Measurements from ENCODE around the gene CD226. TPM values are rescaled to one million over a fixed set of nuclear protein-coding genes. Genes with fewer than 3 reads are reported as not detected.
A peak's percentile ranks its signal among the peaks of the same experiment; 100 is the strongest.
"Not testable (repeated sequence)": the region's sequence is repeated elsewhere in the genome, so short reads cannot be mapped to it uniquely, and the experiment has no call there.

The CD226 gene
- polyA plus RNA-seq, 6 donors from 2014 or later, result 0.11 to 1.1 (median 0.75) TPM

DNA sequence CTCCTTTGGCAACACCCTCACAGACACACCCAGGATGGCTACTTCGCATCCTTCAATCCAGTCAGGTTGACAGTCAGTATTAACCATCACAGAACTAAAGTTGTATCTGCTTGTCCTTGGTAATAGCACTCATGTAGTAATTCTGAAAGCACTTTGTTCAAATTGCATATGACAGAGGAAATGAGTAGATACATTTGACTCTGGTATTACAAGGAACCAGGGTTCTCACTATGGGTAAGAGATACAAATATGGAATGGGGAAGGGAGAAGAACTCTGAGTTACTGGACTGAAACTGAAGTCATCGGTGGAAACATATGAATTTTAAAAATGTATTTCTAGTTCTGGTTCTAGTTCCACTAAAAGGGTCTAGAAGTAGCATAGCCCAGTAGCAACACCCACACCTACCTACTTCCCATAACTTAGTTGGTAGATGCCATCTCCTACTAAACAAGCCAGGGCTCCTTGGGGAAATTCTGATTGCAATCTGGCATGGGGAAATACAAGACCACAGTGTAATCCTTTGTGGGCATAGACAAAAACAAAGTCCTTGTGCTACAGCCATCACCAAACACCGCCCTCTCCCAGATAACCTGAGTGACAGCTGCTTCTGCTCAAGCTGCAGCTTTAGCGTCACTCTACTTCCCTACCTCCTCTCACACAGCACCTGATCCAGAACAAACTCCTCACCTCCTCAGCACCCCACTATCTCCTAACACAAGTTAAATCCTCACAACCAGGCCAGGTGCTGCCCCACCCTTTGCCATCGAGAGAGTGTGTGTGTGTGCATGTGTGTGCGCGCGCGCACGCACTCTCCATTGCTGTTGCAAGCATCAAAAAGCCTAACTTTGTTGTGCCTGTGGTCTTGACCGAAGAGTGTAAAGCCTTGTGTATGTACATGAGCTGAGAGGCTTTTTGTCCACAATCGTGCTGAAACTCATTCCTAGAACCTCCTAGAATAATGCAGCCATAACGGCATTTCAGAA, 31.4 kb upstream of the CD226 start:
- Mint-ChIP-seq H3K27me3 (no peaks in the 10 kb centered on the region), H3K9me3 (peaks cover 6 to 19% (median 8%) of the 10 kb centered on the region in 7 donors), H3K36me3 (peaks cover 0 to 24% of the 10 kb centered on the region in 2 donors), H3K27ac (peak overlapping the region in 1 of 6 donors; percentile 83), H3K4me3 (peak overlapping the region in 1 of 8 donors; percentile 62), H3K4me1 (peaks cover 4 to 5% (median 5%) of the 10 kb centered on the region in 3 donors)
- no peak for ATAC-seq (ENCODE audit: low read depth in 2 of 2)
- DNase-seq, result no peak

DNA sequence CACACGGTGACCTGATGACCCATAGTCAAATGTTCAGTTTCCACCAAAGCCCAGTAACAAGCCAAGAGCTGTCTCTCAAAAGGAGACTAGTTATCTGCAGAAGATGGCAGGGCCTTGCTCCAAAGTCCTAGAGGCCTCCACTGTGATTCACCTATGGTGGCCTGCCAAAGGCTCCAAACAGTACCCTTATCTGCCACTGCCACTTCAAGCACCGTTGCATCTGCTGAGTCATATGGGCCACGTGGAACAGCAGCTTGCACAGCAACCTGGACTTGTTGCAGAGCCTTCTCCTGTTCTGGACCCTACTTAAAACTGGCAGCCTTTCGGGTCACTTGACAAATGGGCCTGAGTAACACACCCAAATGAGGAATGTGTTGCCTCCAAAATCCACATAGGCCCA, 27.6 kb upstream of the CD226 start:
- Mint-ChIP-seq H3K9me3 (peaks cover 7 to 27% (median 22%) of the 10 kb centered on the region in 7 donors), H3K36me3 (peaks cover 5 to 22% of the 10 kb centered on the region in 2 donors)
- ATAC-seq (ENCODE audit: low read depth in 2 of 2); DNase-seq; H3K27me3 Mint-ChIP-seq; H3K27ac Mint-ChIP-seq; H3K4me3 Mint-ChIP-seq; H3K4me1 Mint-ChIP-seq: not testable (repeated sequence)

DNA sequence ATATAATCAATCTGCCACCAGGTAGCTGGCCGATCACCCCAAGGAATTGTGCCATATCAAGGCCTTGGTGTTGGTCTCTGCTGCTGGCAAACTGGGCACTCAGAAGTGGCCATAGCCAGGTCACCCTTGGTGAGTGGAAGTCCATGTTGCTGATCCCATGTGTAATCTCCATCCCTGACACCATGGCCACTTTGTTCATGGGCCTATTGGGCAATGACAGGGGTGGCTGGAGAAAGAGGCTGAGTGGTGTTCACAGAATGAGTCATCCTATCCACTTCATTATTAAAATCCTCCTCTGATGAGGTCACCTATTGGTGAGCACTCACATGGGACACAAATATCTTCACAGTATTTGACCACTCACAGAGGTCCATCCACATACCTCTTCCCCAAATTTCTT, 26.7 kb upstream of the CD226 start:
- Mint-ChIP-seq H3K27ac (no peak overlapping the region), H3K36me3 (peaks cover 5 to 17% of the 10 kb centered on the region in 2 donors), H3K9me3 (peaks cover 6 to 27% (median 23%) of the 10 kb centered on the region in 7 donors), H3K4me3 (no peak overlapping the region), H3K27me3 (no peaks in the 10 kb centered on the region), H3K4me1 (peaks cover 9 to 11% (median 11%) of the 10 kb centered on the region in 3 donors)
- ATAC-seq (ENCODE audit: low read depth in 2 of 2), result no peak
- no peak for DNase-seq

GRCh38 chr18:69969491-69969890, 21.8 kb upstream of the CD226 start:
- H3K36me3 Mint-ChIP-seq, result peaks cover 0 to 5% of the 10 kb centered on the region in 2 donors
- H3K4me1 Mint-ChIP-seq, result peaks cover 8 to 14% (median 13%) of the 10 kb centered on the region in 3 donors
- DNase-seq, result peak; percentile 2
- H3K27ac Mint-ChIP-seq, result no peak overlapping the region
- H3K9me3 Mint-ChIP-seq, result peaks cover 0 to 19% (median 10%) of the 10 kb centered on the region in 7 donors
- no peak for ATAC-seq (ENCODE audit: low read depth in 2 of 2)
- H3K4me3 Mint-ChIP-seq, result no peak overlapping the region
- no peaks in the 10 kb centered on the region for H3K27me3 Mint-ChIP-seq

- H3K4me1 Mint-ChIP-seq, result peaks cover 8 to 14% (median 13%) of the 10 kb centered on the region in 3 donors
- no peak overlapping the region for H3K4me3 Mint-ChIP-seq
- H3K36me3 Mint-ChIP-seq, result peaks cover 4 to 5% of the 10 kb centered on the region in 2 donors
- no peak for DNase-seq
- no peaks in the 10 kb centered on the region for H3K27me3 Mint-ChIP-seq
- H3K9me3 Mint-ChIP-seq, result peaks cover 3 to 15% (median 10%) of the 10 kb centered on the region in 7 donors
- ATAC-seq (ENCODE audit: low read depth in 2 of 2), result no peak
- no peak overlapping the region for H3K27ac Mint-ChIP-seq
Observed at GRCh38 chr18:69968039-69968438, 20.4 kb upstream of the CD226 start.

DNA sequence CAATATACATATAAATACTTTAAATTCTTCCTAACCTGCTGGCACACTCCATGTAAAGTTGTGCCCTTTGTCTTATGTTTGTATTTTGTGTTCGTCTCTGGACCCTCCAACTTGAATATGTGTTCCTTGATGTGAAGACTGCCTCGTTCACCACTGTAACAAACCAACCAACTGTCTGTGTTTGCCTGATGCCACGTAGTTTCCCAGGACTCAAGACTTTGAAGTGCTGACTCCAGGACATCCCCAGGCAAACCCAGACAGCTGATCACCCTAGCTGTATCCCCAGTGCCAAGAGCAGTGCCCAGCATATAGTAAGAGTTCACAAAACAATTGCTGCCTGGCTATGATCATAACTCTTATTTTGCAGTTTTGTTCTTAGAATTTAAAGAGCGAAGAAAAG, 15.5 kb upstream of the CD226 start:
- Mint-ChIP-seq H3K27ac (peak overlapping the region in 1 of 6 donors; percentile 12), H3K27me3 (no peaks in the 10 kb centered on the region), H3K36me3 (peaks cover 0 to 7% of the 10 kb centered on the region in 2 donors), H3K4me3 (no peak overlapping the region), H3K4me1 (peaks cover 0 to 5% (median 2%) of the 10 kb centered on the region in 3 donors), H3K9me3 (peaks cover 0 to 4% (median 1%) of the 10 kb centered on the region in 7 donors)
- ATAC-seq (ENCODE audit: low read depth in 2 of 2) (no peak), DNase-seq (no peak)

DNA sequence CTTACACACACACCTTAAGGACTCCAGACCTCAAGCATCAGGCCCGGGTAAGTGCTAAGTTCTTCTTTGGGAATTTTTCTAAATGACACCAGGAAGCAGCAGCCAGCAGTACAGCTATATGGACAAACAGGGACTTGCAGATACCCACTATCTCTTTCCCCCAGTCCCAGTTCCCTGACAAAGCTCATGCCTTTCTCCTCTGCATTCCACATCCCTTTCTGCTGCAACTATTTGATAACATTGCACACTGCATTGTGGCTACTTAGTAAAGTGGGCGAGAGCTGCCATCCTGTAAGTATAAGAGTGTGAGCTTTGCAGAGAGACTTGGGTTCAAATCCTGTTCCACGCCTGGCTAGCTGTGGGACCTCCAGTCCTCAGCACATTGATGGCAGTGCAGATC, 14.0 kb upstream of the CD226 start:
- H3K36me3 Mint-ChIP-seq, result peaks cover 0 to 7% of the 10 kb centered on the region in 2 donors
- H3K4me1 Mint-ChIP-seq, result peaks cover 0 to 5% (median 2%) of the 10 kb centered on the region in 3 donors
- H3K27me3 Mint-ChIP-seq, result no peaks in the 10 kb centered on the region
- peaks cover 0 to 4% (median 1%) of the 10 kb centered on the region in 7 donors for H3K9me3 Mint-ChIP-seq
- no peak overlapping the region for H3K4me3 Mint-ChIP-seq
- no peak overlapping the region for H3K27ac Mint-ChIP-seq
- ATAC-seq (ENCODE audit: low read depth in 2 of 2) (no peak), DNase-seq (no peak)

GRCh38 chr18:69958422-69958821, 10.7 kb upstream of the CD226 start:
- Mint-ChIP-seq H3K4me1 (peaks cover 0 to 5% (median 2%) of the 10 kb centered on the region in 3 donors), H3K9me3 (peaks cover 0 to 4% (median 0%) of the 10 kb centered on the region in 7 donors), H3K27me3 (no peaks in the 10 kb centered on the region), H3K4me3 (no peak overlapping the region), H3K36me3 (peaks cover 0 to 7% of the 10 kb centered on the region in 2 donors), H3K27ac (peak overlapping the region in 1 of 6 donors; percentile 6)
- DNase-seq, result no peak
- ATAC-seq (ENCODE audit: low read depth in 2 of 2), result peak in 1 of 2 donors; percentile 50

- DNase-seq (no peak), ATAC-seq (ENCODE audit: low read depth in 2 of 2) (no peak)
- peaks cover 0 to 5% (median 2%) of the 10 kb centered on the region in 3 donors for H3K4me1 Mint-ChIP-seq
- H3K27ac Mint-ChIP-seq, result no peak overlapping the region
- H3K9me3 Mint-ChIP-seq, result peaks cover 0 to 1% (median 0%) of the 10 kb centered on the region in 7 donors
- no peaks in the 10 kb centered on the region for H3K36me3 Mint-ChIP-seq
- peak overlapping the region in 1 of 8 donors; percentile 5 for H3K4me3 Mint-ChIP-seq
- no peaks in the 10 kb centered on the region for H3K27me3 Mint-ChIP-seq
Observed at GRCh38 chr18:69957747-69958146, 10.1 kb upstream of the CD226 start.

GRCh38 chr18:69956665-69957620, 9.3 kb upstream of the CD226 start:
- H3K27ac Mint-ChIP-seq, result no peak overlapping the region
- no peaks in the 10 kb centered on the region for H3K36me3 Mint-ChIP-seq
- H3K4me3 Mint-ChIP-seq, result no peak overlapping the region
- ATAC-seq (ENCODE audit: low read depth in 2 of 2) (no peak), DNase-seq (no peak)
- H3K27me3 Mint-ChIP-seq, result no peaks in the 10 kb centered on the region
- H3K9me3 Mint-ChIP-seq, result peaks cover 0 to 3% (median 0%) of the 10 kb centered on the region in 7 donors
- H3K4me1 Mint-ChIP-seq, result peaks cover 0 to 5% (median 2%) of the 10 kb centered on the region in 3 donors

GRCh38 chr18:69956057-69956456, 8.4 kb upstream of the CD226 start:
- H3K36me3 Mint-ChIP-seq, result no peaks in the 10 kb centered on the region
- peaks cover 0 to 5% (median 2%) of the 10 kb centered on the region in 3 donors for H3K4me1 Mint-ChIP-seq
- no peak for ATAC-seq (ENCODE audit: low read depth in 2 of 2)
- DNase-seq, result no peak
- H3K27ac Mint-ChIP-seq, result no peak overlapping the region
- H3K4me3 Mint-ChIP-seq, result no peak overlapping the region
- peaks cover 0 to 4% (median 0%) of the 10 kb centered on the region in 7 donors for H3K9me3 Mint-ChIP-seq
- H3K27me3 Mint-ChIP-seq, result no peaks in the 10 kb centered on the region

DNA sequence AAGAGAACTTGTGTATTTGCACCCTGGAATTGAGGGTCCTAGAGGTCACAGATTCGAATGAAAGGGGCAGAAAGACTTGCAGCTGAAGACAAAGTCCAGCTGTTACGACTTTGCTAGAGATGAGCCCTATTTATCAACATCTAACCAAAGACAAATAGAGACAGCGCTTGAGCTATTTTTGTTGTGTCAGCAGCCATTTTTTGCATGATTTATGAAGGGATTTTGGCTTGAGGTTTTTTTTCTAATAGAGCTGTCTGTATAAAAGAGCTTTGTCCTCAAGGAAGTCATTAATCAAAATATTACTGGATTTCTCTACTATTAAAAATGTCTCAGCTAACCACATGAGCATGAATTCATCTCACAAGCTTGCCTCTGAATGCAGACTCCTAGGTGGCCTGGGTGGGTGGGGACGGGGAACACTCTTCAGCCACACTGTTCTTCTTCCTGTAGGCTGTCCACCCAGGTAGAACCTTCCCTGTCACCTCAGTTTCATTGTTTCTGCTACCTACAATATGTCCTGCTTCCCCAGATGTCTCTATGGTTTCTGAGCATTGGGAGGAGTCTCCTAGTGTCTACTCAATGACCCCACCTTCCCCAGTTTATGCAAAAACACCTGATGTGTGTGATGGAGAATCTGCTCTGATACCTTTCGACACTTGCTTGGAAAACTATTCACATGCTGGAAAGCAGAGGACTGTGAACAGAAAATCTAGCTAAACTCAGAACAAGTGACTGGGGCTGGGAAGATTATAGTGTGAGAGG, 7.2 kb upstream of the CD226 start:
- no peak for DNase-seq
- no peak overlapping the region for H3K4me3 Mint-ChIP-seq
- ATAC-seq (ENCODE audit: low read depth in 2 of 2), result no peak
- H3K27ac Mint-ChIP-seq, result no peak overlapping the region
- no peaks in the 10 kb centered on the region for H3K27me3 Mint-ChIP-seq
- H3K36me3 Mint-ChIP-seq, result no peaks in the 10 kb centered on the region
- peaks cover 0 to 4% (median 0%) of the 10 kb centered on the region in 7 donors for H3K9me3 Mint-ChIP-seq
- peaks cover 0 to 5% (median 2%) of the 10 kb centered on the region in 3 donors for H3K4me1 Mint-ChIP-seq

All from naive B cell (primary cell).